Cardiac muscle cell (in vitro differentiated cells and primary cell): ENCODE data around the gene LZTR1. TPM values are rescaled to one million over a fixed set of nuclear protein-coding genes. Genes with fewer than 3 reads are reported as not detected.
"Not testable (repeated sequence)": the region's sequence is repeated elsewhere in the genome, so short reads cannot be mapped to it uniquely, and the experiment has no call there.

Experiments used
- DNase-seq, 2 donors: peaks; one replicate each; pipeline versions ENCODE4 v3.0.0 to v3.0.0-alpha.2; 2010 to 2017; ENCODE audit warnings: low read depth in 1 of 2, low spot score in 1 of 2
- H3K27ac ChIP-seq: fragments of 200-600 bp; sonication (generic); 2 replicates; pipeline ENCODE4 v1.5.1; 2016
- H3K27me3 ChIP-seq: fragments of 200-600 bp; sonication (generic); 2 replicates; pipeline ENCODE4 v1.6.0; 2016; ENCODE audit warnings: control low read depth
- H3K36me3 ChIP-seq: fragments of 200-600 bp; sonication (generic); 2 replicates; pipeline ENCODE4 v1.5.1; 2016; ENCODE audit warnings: control low read depth
- H3K4me1 ChIP-seq: fragments of 200-600 bp; sonication (generic); 2 replicates; pipeline ENCODE4 v1.8.1; 2017; ENCODE audit warnings: low read depth, mild to moderate bottlenecking, mixed run types
- H3K4me3 ChIP-seq: fragments of 200-600 bp; sonication (generic); 2 replicates; pipeline ENCODE4 v1.5.1; 2016; ENCODE audit warnings: mild to moderate bottlenecking
- H3K9me3 ChIP-seq: fragments of 200-600 bp; sonication (generic); 2 replicates; pipeline ENCODE4 v1.5.1; 2017; ENCODE audit warnings: low read depth, mild to moderate bottlenecking, control low read depth
- polyA plus RNA-seq: library from polyadenylated mRNA; unstranded; fragments of >200 nt; fragmentation: Nextera tagmentation; extraction: Ambion mirVana; gene quantifications from 2 replicates; pipeline ENCODE4 v1.2.1, GENCODE V29; 2016
- total RNA-seq: library from RNA; depleted of rRNA; stranded (reverse); fragments of >200 nt; gene quantifications from 2 replicates; pipeline ENCODE4 v1.2.3, GENCODE V29; 2016
- TF ChIP-seq, protein P1 (sequence below): IDR thresholded peaks from 2 replicates; pipeline ENCODE4 v1.5.1; 2012; ENCODE audit warnings: low read depth, mild to moderate bottlenecking, low read length

Gene LZTR1
- total and polyA plus RNA-seq, 2 experiments from 2014 or later, result 60.9 to 62.6 TPM

DNA sequence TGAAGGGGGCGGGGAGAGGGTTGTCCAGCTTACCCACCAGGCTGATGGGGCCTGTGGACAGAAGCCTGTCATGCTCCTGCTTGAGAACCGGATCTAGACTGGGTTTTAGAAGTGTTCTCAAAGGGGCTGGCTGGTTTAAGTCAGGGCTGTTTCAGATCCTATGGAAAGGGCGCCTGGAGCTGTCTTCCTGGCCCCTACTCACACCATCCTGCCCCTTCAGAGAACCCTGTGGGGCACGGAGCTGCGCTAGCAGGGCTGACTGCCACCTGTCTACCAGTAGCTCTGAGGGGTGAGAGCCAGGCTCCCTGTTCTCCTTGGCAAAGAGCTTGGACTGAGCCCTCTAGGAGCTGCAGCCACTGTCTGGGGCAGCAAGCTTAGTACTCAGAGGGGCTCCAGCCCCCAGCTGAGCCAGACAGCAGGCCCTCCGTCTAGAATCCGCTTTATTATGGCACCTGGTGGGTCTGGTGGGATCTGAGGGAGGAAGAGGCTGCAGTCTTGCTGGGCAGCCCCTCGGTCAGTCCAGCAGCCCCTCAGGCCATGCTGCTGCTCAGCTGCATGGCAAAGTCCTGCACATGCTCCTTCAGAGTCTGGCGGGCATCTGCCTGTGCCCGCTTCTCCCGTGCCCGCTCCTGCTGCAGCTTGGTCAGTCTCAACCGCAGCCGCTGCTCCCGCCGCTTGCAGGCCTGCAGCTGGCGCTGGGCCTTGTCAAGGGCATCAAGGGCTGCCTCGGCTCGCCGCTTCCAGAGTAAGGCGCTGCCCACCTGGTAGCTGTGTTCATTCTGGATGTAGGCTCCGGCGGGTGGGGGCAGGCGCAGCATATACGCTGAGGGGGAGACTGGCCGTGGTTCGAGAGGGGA is 17.5 kb downstream of the LZTR1 start:
- Histone ChIP-seq H3K4me1 (peaks cover 19% of the 10 kb centered on the region), H3K27me3 (no peaks in the 10 kb centered on the region), H3K36me3 (peaks cover 10% of the 10 kb centered on the region), H3K27ac (no peak overlapping the region), H3K9me3 (no peaks in the 10 kb centered on the region), H3K4me3 (no peak overlapping the region)
- TF ChIP-seq, protein P1, sequence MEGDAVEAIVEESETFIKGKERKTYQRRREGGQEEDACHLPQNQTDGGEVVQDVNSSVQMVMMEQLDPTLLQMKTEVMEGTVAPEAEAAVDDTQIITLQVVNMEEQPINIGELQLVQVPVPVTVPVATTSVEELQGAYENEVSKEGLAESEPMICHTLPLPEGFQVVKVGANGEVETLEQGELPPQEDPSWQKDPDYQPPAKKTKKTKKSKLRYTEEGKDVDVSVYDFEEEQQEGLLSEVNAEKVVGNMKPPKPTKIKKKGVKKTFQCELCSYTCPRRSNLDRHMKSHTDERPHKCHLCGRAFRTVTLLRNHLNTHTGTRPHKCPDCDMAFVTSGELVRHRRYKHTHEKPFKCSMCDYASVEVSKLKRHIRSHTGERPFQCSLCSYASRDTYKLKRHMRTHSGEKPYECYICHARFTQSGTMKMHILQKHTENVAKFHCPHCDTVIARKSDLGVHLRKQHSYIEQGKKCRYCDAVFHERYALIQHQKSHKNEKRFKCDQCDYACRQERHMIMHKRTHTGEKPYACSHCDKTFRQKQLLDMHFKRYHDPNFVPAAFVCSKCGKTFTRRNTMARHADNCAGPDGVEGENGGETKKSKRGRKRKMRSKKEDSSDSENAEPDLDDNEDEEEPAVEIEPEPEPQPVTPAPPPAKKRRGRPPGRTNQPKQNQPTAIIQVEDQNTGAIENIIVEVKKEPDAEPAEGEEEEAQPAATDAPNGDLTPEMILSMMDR, result no peak
- no peak for DNase-seq

DNA sequence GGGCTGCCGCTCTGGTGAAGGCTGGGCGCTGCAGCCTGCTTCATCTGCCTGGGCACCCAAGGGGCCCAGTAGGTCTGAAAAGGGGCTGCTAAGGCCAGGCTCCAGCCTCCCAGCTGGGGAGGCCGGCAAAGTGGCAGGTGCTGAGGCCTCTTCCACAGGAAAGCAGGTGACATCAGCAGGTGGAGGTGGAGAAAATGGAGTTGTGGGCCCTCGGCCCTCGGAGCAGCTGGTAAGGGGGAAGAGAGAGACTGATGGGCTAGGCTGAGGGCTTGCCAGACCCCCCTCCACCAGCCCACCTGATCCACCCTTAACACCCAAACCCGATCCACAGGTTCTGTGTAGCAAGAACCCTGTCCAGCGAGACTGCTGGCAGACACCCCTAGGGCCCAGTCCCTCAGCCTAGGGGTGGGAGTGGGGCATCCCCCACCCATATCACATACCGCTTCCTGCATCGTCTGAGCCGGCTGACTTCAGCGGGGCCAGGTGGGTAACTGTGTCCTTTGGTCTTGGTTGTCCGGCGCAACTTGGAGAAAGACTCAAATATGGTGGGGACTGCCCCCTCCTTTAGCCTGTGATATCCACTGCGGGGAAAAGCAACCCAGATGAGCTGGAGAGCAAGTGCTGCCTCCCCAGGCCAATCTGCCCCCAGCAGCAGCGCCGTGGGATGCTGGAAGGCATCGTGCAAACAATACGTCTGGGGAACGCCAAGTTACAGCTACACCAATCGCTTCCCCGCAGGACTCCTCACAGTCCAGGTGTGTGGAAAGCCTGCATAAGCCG is 18.3 kb downstream of the LZTR1 start:
- Histone ChIP-seq H3K27ac (peak overlapping the region; percentile 95), H3K4me1 (peaks cover 19% of the 10 kb centered on the region), H3K27me3 (no peaks in the 10 kb centered on the region), H3K4me3 (peak overlapping the region; percentile 74), H3K9me3 (no peaks in the 10 kb centered on the region), H3K36me3 (peaks cover 10% of the 10 kb centered on the region)
- TF ChIP-seq, protein P1, result no peak
- DNase-seq, result peak in 1 of 2 donors; percentile 16

DNA sequence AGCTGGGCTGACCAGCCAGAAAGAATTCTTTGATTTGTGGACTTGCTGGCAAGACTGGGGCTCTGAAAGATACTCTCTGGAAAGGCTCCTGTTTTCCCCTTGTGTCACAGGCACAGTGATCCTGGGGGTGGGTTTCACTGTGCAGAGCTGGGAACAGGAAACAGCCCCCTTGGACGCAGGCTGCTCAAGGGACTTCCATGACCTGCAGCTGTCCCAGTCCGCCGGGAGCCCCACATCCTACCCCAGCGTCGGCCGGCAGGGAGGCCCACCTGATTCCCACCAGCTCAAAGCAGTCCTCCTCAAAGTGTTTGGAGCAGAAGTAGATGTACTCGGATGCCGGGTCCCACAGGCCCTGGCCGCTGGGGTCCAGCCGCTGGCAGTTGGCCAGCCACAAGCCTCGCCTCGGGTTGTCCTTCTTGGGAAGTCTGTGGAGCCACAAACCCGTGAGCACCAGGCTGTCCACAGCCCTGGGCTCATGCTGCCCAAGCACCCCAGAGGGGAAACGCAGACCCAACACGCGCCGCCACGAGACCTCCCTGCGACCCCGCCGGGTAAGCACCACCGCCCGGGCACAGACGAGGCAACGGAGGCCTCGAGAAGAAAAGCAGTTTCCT is 19.0 kb downstream of the LZTR1 start:
- TF ChIP-seq, protein P1, result no peak
- H3K4me1 ChIP-seq, result peaks cover 19% of the 10 kb centered on the region
- H3K9me3 ChIP-seq, result no peaks in the 10 kb centered on the region
- peaks cover 4% of the 10 kb centered on the region for H3K36me3 ChIP-seq
- no peak for DNase-seq
- peak overlapping the region; percentile 74 for H3K4me3 ChIP-seq
- peak overlapping the region; percentile 95 for H3K27ac ChIP-seq
- H3K27me3 ChIP-seq, result no peaks in the 10 kb centered on the region

DNA sequence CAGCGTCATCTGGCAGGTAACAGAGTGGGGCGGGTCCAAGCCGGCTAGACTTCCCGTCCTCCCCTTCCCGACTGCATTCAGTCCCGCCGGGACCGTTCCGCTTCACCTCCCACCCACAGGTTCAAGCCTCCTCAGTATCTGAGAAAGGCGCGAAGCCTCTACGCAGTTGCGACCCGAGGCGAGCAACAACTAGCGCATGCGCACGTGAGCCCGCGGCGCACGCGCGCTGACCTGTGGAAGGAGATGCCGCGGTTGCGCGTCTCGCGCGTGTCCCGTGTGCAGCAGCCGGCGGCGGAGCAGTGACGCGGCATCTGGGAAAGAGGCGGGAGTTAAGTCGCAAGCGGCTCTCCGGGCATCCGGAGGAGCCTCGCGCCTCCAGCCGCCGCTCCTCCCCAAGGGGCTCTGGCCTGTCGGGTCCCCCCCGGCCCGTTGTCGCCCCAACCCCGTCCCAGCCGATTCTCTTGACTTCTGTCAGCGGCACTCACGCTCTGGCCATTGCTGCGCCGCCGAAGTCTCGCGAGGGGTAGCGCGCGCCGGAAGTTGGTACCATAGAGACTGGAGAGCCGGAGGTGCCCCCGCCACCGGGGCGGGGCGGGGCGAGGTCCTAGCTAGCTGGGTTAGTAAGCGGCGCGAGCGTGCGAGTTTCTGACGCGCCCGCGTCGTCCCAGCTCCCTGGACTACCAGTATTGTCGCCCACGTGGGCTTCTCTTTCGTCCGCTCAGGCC is 19.7 kb downstream of the LZTR1 start, which contains the start of gene THAP7:
TSS of gene THAP7 (minus strand) at position 518 of the 725 bp plus-strand sequence. CDS start at position 311, 207 bp downstream.
- TF ChIP-seq, protein P1, result no peak

DNA sequence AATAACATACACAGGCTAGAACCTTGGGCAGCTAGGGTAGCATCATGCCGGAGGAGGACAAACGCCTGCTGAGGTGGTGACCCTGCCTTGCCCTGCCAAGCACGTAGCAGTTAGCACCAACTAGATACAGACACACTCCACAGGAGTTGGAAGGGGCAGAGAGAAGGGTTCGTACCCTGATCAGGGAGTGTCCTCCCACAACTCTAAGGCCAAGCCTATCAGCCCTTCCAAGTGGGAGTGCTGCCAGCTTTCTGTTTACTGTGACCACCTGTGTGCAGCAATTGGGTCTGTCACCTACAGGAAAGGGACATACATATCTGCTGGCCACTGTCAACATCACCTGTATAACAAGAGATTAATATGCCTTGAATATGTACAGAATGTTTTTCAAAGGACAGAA is 21.7 kb downstream of the LZTR1 start:
- no peak overlapping the region for H3K4me3 ChIP-seq
- TF ChIP-seq, protein P1, result no peak
- no peak overlapping the region for H3K27ac ChIP-seq
- no peaks in the 10 kb centered on the region for H3K9me3 ChIP-seq
- H3K4me1 ChIP-seq, result peaks cover 19% of the 10 kb centered on the region
- H3K27me3 ChIP-seq, result no peaks in the 10 kb centered on the region
- no peak for DNase-seq
- peaks cover 4% of the 10 kb centered on the region for H3K36me3 ChIP-seq

More for the DNA sequence above, 19.7 kb downstream of the LZTR1 start, which contains the start of gene THAP7:
- peak within 1 kb of the TSS; percentile 95 for H3K27ac ChIP-seq
- no peaks in the 10 kb centered on the region for H3K27me3 ChIP-seq
- peak within 1 kb of the TSS; percentile 74 for H3K4me3 ChIP-seq
- peaks cover 4% of the 10 kb centered on the region for H3K36me3 ChIP-seq
- peak; percentile 96 to 97 for DNase-seq
- peaks cover 19% of the 10 kb centered on the region for H3K4me1 ChIP-seq
- H3K9me3 ChIP-seq, result no peaks in the 10 kb centered on the region

DNA sequence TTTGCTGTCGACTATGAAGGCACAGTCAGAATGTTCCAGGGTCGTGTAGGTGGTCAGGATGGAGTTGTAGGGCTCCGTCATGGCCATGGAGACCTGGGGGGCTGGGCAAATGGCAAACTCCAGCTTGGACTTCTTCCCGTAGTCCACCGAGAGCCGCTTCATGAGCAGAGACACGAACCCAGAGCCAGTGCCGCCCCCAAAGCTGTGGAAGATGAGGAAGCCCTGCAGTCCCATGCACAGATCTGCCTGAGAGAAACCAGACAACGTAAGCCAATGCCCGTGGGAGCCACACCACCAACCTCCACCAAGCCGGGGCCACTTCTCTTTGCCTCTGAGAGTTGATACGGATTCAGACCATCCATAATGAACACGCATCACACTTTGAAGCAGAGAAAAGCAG is 27.1 kb downstream of the LZTR1 start:
- not testable (repeated sequence) for H3K4me1 ChIP-seq, H3K27me3 ChIP-seq, H3K4me3 ChIP-seq, H3K27ac ChIP-seq, H3K36me3 ChIP-seq, DNase-seq, H3K9me3 ChIP-seq
